ENCODE measurements around the gene GAK. TPM values are rescaled to one million over a fixed set of nuclear protein-coding genes. Genes with fewer than 3 reads are reported as not detected.

Gene GAK
- total and polyA plus RNA-seq, 2 of the 4 experiments (the other 2 are of a cell fraction): 45.1 to 133 TPM

DNA sequence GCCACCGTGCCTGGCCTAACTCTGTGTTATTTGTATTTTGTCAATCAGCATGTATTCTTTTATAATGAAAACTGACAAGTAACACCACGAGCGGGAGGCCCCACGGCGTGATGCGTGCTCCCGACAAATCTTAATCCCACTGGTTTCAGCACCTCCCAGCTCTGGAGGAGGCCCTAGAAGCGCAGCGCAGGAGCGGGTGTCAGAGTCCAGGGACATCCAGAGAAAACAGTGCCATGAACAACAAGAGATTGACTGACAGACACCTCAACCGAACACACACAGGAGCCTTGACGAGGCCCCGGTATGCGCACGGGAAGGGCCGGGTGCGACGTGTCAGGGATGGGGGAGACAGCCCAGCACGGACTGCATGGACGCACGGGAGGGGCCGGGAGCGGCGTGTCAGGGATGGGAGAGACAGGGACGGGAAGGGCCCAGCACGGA is 23.0 kb downstream of the GAK start:
- no peak overlapping the region for H3K14ac ChIP-seq (replicated peaks; ENCODE audit: low read depth, low read length)
- no peak for TF ChIP-seq MAZ (IDR thresholded peaks at IDR 0.05; ENCODE audit: borderline replicate concordance, low read depth, low read length)
- no peak for TF ChIP-seq FOS (IDR thresholded peaks at IDR 0.05; ENCODE audit: low read depth, low read length)
- no peak for TF ChIP-seq BHLHE40 (IDR thresholded peaks at IDR 0.05; ENCODE audit: low read depth, low read length)
- no peak for TF ChIP-seq CEBPB (IDR thresholded peaks at IDR 0.05; ENCODE audit: low read depth, low read length)
- TF ChIP-seq RCOR1 (IDR thresholded peaks at IDR 0.05; ENCODE audit: insufficient replicate concordance, low read length): no peak
- no peak for TF ChIP-seq MXI1 (IDR thresholded peaks at IDR 0.05; ENCODE audit: borderline replicate concordance, low read depth, low read length)
- TF ChIP-seq SMC3 (IDR thresholded peaks at IDR 0.05; ENCODE audit: low read depth, low read length): no peak
- TF ChIP-seq, protein P1, sequence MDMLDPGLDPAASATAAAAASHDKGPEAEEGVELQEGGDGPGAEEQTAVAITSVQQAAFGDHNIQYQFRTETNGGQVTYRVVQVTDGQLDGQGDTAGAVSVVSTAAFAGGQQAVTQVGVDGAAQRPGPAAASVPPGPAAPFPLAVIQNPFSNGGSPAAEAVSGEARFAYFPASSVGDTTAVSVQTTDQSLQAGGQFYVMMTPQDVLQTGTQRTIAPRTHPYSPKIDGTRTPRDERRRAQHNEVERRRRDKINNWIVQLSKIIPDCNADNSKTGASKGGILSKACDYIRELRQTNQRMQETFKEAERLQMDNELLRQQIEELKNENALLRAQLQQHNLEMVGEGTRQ (IDR thresholded peaks at IDR 0.05; ENCODE audit: low read depth, low read length): no peak
- peaks cover 20% of the 10 kb centered on the region for H3K36me3 ChIP-seq (ENCODE audit: control insufficient read depth, insufficient read depth, low read length)
- H3K4me3 ChIP-seq (ENCODE audit: insufficient read depth, low read depth, low read length): no peak overlapping the region
- no peak overlapping the region for H3K23ac ChIP-seq (ENCODE audit: low read depth, low read length)
- no peaks in the 10 kb centered on the region for H3K27me3 ChIP-seq (ENCODE audit: control insufficient read depth, insufficient read depth, low read length)
- in situ Hi-C loops (cut with MboI; ENCODE audit: low sequenced_read_pairs): no loop called here
- peaks cover 7% of the 10 kb centered on the region; the same call in 1 of the 2 replicates for H3K9me1 ChIP-seq (ENCODE audit: insufficient read depth, low read length)
- H4K20me1 ChIP-seq (ENCODE audit: insufficient read depth, low read length): peaks cover 64% of the 10 kb centered on the region
- H2BK120ac ChIP-seq (ENCODE audit: low read depth, low read length): no peak overlapping the region
- no peak for ATAC-seq (ENCODE audit: low read depth)
- CTCF ChIA-PET: no interaction called here
- WGBS, 2 experiments (ENCODE audit: extremely low coverage in 2 of 2, insufficient read length in 1 of 2): 95% methylated on average over 15 of the region's 26 CpGs; no CpG with 5 or more reads in 1 of the 2 experiments
- BruUV-seq (replicated peaks): no TSS peak
- H3K4ac ChIP-seq (ENCODE audit: low read depth, low read length): no peak overlapping the region
- dilution Hi-C loops (cut with HindIII; ENCODE audit: low sequenced_read_pairs, unreplicated experiment): no loop called here
- H3K9me3 ChIP-seq (ENCODE audit: control insufficient read depth, insufficient read depth, low read length): no peaks in the 10 kb centered on the region
- POLR2A ChIA-PET (ENCODE audit: unreplicated experiment): no interaction called here
- H2AK5ac ChIP-seq (ENCODE audit: low read depth, low read length): no peak overlapping the region
- DNase-seq: no peak
- no peak overlapping the region for H4K91ac ChIP-seq (ENCODE audit: insufficient read depth, low read depth, low read length)
- H4K8ac ChIP-seq (ENCODE audit: low read depth in 2 of 2, low read length in 2 of 2): no peak overlapping the region
- H2BK15ac ChIP-seq (ENCODE audit: low read depth, low read length): no peak overlapping the region
- H3K79me1 ChIP-seq (ENCODE audit: low read depth in 1 of 2, low read length in 2 of 2): peaks cover 22 to 72% of the 10 kb centered on the region in 2 experiments
- no peak overlapping the region for H3K9ac ChIP-seq (ENCODE audit: low read depth, low read length)
- H2AFZ ChIP-seq (replicated peaks; ENCODE audit: low read length, poor library complexity): no peak overlapping the region
- no peak overlapping the region for H4K5ac ChIP-seq (ENCODE audit: low read depth, low read length)
- H2BK5ac ChIP-seq (ENCODE audit: low read depth, low read length, poor library complexity, severe bottlenecking): no peak overlapping the region
- H3K4me1 ChIP-seq (ENCODE audit: control insufficient read depth, insufficient read depth, low read length): peaks cover 5% of the 10 kb centered on the region; the same call in 1 of the 2 replicates
- no peak overlapping the region for H2AK9ac ChIP-seq (replicated peaks; ENCODE audit: low read depth, low read length, poor library complexity)
- no peak overlapping the region for H3K27ac ChIP-seq (ENCODE audit: insufficient read depth, low read length)
- no peak overlapping the region for H3K4me2 ChIP-seq (ENCODE audit: low read depth, low read length)
- intact Hi-C loops (cut with micrococcal nuclease): no loop called here
- no peak overlapping the region for H2BK20ac ChIP-seq (ENCODE audit: low read depth, low read length)
- no peak overlapping the region for H3K56ac ChIP-seq (ENCODE audit: extremely low read depth, insufficient read depth, low read length)
- no peak overlapping the region for H3K18ac ChIP-seq (ENCODE audit: low read depth, low read length)

Measured in IMR-90 (cell line).